Activated naive CD8-positive, alpha-beta T cell treated with anti-CD3 and anti-CD28 coated beads, Interleukin-2, amount 10 ng/mL, durations not matched to agents 7 days and 5 days (primary cell): Measurements from ENCODE around the gene ITPR3. TPM values are rescaled to one million over a fixed set of nuclear protein-coding genes. Genes with fewer than 3 reads are reported as not detected.
A peak's percentile ranks its signal among the peaks of the same experiment; 100 is the strongest.

ENCODE experiments used
- ATAC-seq: fragments of 150-1000 bp; cut with Tn5 transposase; one replicate; pipeline ENCODE4 v1.10.0; 2021; ENCODE audit warnings: low read depth, moderate library complexity
- POLR2A ChIA-PET: fragments of 350-600 bp; sonication (Branson Sonifier 250); formaldehyde crosslinking; loops from one replicate; lab custom pipeline; 2021; ENCODE audit warnings: antibody characterized with exemption; lab: Charles Lee
- DNase-seq: peaks from one replicate; pipeline ENCODE4 v3.0.0; 2021
- H3K27ac Mint-ChIP-seq: one replicate; pipeline ENCODE4 v1.8.0; 2022; ENCODE audit warnings: mild to moderate bottlenecking, mixed read lengths
- H3K27me3 Mint-ChIP-seq: one replicate; pipeline ENCODE4 v1.8.0; 2022; ENCODE audit warnings: mild to moderate bottlenecking, moderate library complexity, mixed read lengths
- H3K36me3 Mint-ChIP-seq: one replicate; pipeline ENCODE4 v1.8.0; 2021; ENCODE audit warnings: mild to moderate bottlenecking, mixed read lengths
- H3K4me1 Mint-ChIP-seq: one replicate; pipeline ENCODE4 v1.8.0; 2021; ENCODE audit warnings: mixed read lengths
- H3K4me3 Mint-ChIP-seq: one replicate; pipeline ENCODE4 v1.8.0; 2022; ENCODE audit warnings: mild to moderate bottlenecking, moderate library complexity, mixed read lengths
- H3K9me3 Mint-ChIP-seq: one replicate; pipeline ENCODE4 v1.8.0; 2021; ENCODE audit warnings: mixed read lengths
- total RNA-seq, 2 experiments: library from RNA; stranded (reverse); gene quantifications; one replicate each; pipeline ENCODE4 v1.2.3, GENCODE V29; 2021

ITPR3 gene
- total RNA-seq, 2 experiments from 2014 or later, result 61.4 to 61.8 TPM

- POLR2A ChIA-PET, result no interaction called here
- ATAC-seq, result no peak
- Mint-ChIP-seq H3K27ac (no peak overlapping the region), H3K27me3 (no peaks in the 10 kb centered on the region), H3K9me3 (no peaks in the 10 kb centered on the region), H3K36me3 (no peaks in the 10 kb centered on the region), H3K4me3 (no peak overlapping the region), H3K4me1 (no peaks in the 10 kb centered on the region)
- no peak for DNase-seq
These were observed 116.3 kb downstream of the ITPR3 start for GRCh38 chr6:33737267-33738026.

- Mint-ChIP-seq H3K4me1 (no peaks in the 10 kb centered on the region), H3K9me3 (no peaks in the 10 kb centered on the region), H3K27ac (no peak overlapping the region), H3K4me3 (no peak overlapping the region), H3K27me3 (peaks cover 6% of the 10 kb centered on the region), H3K36me3 (no peaks in the 10 kb centered on the region)
- POLR2A ChIA-PET, result no interaction called here
- ATAC-seq (no peak), DNase-seq (no peak)
These were observed 117.0 kb downstream of the ITPR3 start for GRCh38 chr6:33738153-33738552.

DNA sequence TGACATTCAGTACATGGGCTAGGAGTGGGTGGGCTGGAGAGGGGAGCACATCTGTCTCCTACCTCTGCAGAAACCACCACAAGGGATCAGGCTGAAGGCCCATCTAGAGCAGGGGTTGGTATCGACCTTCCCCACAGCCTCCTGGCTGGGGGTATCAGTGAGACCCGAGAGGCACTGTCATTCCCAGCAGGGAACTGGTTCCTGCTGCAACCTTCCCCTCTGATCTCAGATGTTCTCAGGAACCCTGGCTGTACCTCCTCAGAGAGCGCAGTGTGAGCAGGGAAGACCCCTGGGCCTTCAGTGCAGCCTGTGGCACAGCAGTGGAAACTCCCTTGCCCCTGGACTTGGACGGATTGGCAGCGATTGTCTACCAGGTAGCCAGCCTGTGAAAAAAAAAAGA is 117.8 kb downstream of the ITPR3 start:
- no peak overlapping the region for H3K27ac Mint-ChIP-seq

GRCh38 chr6:33739571-33739970 is 118.4 kb downstream of the ITPR3 start:
- H3K27ac Mint-ChIP-seq, result no peak overlapping the region
- POLR2A ChIA-PET, result no interaction called here

More for the DNA sequence above, 117.8 kb downstream of the ITPR3 start:
- ATAC-seq (no peak), DNase-seq (no peak)
- Mint-ChIP-seq H3K36me3 (no peaks in the 10 kb centered on the region), H3K27me3 (peaks cover 13% of the 10 kb centered on the region), H3K4me3 (no peak overlapping the region), H3K9me3 (no peaks in the 10 kb centered on the region), H3K4me1 (no peaks in the 10 kb centered on the region)
- POLR2A ChIA-PET, result no interaction called here

GRCh38 chr6:33740204-33740608 is 119.1 kb downstream of the ITPR3 start:
- POLR2A ChIA-PET, result no interaction called here
- no peaks in the 10 kb centered on the region for H3K36me3 Mint-ChIP-seq
- ATAC-seq (no peak), DNase-seq (no peak)
- H3K4me3 Mint-ChIP-seq, result no peak overlapping the region
- H3K27ac Mint-ChIP-seq, result no peak overlapping the region
- no peaks in the 10 kb centered on the region for H3K4me1 Mint-ChIP-seq
- H3K27me3 Mint-ChIP-seq, result peaks cover 17% of the 10 kb centered on the region
- H3K9me3 Mint-ChIP-seq, result no peaks in the 10 kb centered on the region

More at GRCh38 chr6:33739571-33739970, 118.4 kb downstream of the ITPR3 start:
- DNase-seq, result no peak
- Mint-ChIP-seq H3K4me1 (no peaks in the 10 kb centered on the region), H3K27me3 (peaks cover 17% of the 10 kb centered on the region), H3K9me3 (no peaks in the 10 kb centered on the region), H3K4me3 (no peak overlapping the region), H3K36me3 (no peaks in the 10 kb centered on the region)
- no peak for ATAC-seq

DNA sequence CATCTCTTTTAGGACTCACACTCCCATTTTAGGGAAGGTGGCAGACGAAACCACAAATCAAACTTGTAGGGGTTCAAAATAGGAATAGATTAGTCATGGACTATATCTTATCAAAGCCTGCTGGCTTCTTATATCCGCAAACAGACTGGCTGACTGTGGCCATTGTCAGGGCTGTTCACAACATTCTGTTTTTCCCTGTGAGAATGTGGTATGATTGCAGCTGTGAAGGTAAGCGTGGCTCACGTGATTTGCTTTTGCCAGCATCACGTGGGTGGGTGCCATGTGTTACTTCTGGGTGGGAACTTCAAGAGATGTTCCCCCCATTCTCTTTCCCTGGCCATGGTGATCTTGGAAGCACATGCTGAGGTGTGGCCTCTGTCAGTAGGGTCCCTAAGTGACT is 119.7 kb downstream of the ITPR3 start:
- POLR2A ChIA-PET, result no interaction called here
- Mint-ChIP-seq H3K4me3 (no peak overlapping the region), H3K27ac (no peak overlapping the region), H3K27me3 (peaks cover 19% of the 10 kb centered on the region), H3K36me3 (no peaks in the 10 kb centered on the region), H3K4me1 (no peaks in the 10 kb centered on the region), H3K9me3 (no peaks in the 10 kb centered on the region)
- DNase-seq, result no peak
- no peak for ATAC-seq

DNA sequence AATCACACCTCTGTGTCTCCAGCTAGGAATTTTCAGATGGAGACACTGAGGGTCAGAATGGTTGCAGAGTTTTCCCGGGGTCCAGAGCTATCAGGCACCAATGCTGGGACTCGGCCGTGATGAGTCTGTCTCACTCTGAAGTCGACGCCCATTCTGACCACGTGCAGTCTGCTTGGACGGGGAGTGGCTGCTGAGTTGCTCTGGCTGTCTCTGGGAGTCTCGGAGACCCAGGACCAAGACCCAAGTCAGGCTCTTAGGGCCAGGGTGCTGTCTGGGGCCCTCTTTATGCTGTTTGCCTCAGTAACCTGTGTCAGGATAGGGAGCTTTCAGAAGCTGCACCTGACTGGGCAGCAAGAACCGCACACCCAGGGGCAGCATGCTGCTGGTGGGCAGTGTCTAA is 121.0 kb downstream of the ITPR3 start:
- POLR2A ChIA-PET, result no interaction called here
- H3K4me1 Mint-ChIP-seq, result no peaks in the 10 kb centered on the region
- H3K36me3 Mint-ChIP-seq, result no peaks in the 10 kb centered on the region
- H3K4me3 Mint-ChIP-seq, result no peak overlapping the region
- H3K27ac Mint-ChIP-seq, result no peak overlapping the region
- H3K27me3 Mint-ChIP-seq, result peaks cover 19% of the 10 kb centered on the region
- ATAC-seq, result no peak
- no peak for DNase-seq
- H3K9me3 Mint-ChIP-seq, result no peaks in the 10 kb centered on the region

DNA sequence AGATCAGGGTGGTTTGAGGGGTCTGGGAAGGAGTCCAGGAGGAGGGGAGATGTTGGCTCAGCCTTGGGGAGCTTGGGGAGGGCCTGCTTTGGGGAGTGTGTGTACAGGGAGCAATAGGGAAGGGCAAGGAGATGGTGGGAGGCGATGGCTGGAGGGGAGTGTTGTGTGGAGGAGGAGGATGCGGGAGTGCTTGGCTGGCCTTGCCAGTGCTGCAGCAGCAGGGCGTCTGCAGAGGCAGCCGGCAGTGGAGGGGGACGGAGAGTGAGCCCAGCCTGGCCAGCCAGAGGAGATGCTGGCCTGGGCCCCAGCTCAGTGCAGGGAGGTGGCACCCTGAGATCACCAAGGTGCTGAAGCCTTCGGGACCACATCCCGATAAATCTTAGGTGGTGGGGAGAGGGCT is 121.7 kb downstream of the ITPR3 start:
- Mint-ChIP-seq H3K4me1 (no peaks in the 10 kb centered on the region), H3K27ac (no peak overlapping the region), H3K27me3 (peaks cover 19% of the 10 kb centered on the region), H3K4me3 (no peak overlapping the region), H3K9me3 (no peaks in the 10 kb centered on the region), H3K36me3 (no peaks in the 10 kb centered on the region)
- POLR2A ChIA-PET, result no interaction called here
- ATAC-seq (no peak), DNase-seq (no peak)

GRCh38 chr6:33744001-33744848 is 123.1 kb downstream of the ITPR3 start:
- ATAC-seq, result peak; percentile 75
- POLR2A ChIA-PET, result no interaction called here
- Mint-ChIP-seq H3K27ac (no peak overlapping the region), H3K4me1 (no peaks in the 10 kb centered on the region), H3K27me3 (peaks cover 19% of the 10 kb centered on the region), H3K36me3 (no peaks in the 10 kb centered on the region), H3K9me3 (no peaks in the 10 kb centered on the region), H3K4me3 (no peak overlapping the region)
- DNase-seq, result peak; percentile 75

DNA sequence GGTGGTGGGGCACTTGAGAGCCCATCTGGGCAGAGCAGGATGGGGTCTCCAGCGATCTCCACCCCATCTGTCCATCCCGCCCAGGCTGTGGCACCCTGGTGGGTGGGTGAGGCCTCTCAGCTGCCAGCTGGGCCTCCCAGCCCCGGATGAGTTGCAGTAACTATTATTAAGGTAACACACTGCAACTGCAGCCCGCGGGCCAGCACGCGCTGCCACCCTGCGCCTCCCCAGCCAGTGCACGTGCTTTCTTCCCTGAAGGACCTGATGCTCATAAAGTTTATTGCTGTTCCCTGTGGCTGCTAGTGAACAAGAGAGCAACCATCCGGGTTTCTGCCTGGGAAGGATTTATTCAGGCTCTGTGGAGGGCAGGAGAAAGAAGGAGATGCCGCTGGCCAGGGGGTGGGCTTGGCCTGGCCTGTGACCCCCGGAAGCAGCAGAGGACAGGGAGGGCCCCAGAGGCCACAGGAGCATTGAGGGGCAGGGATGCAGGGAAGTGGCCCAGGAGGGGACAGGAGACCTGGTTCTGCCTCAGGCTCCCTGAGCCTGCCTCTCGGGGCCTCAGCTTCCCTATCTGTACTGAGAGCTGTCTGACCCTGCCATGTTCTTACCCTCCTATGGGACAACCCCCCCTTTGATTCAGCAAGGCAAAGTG is 123.9 kb downstream of the ITPR3 start:
- no peak overlapping the region for H3K27ac Mint-ChIP-seq
- no peaks in the 10 kb centered on the region for H3K9me3 Mint-ChIP-seq
- POLR2A ChIA-PET, result no interaction called here
- H3K4me1 Mint-ChIP-seq, result no peaks in the 10 kb centered on the region
- no peak overlapping the region for H3K4me3 Mint-ChIP-seq
- DNase-seq (no peak), ATAC-seq (no peak)
- no peaks in the 10 kb centered on the region for H3K36me3 Mint-ChIP-seq
- H3K27me3 Mint-ChIP-seq, result peaks cover 19% of the 10 kb centered on the region

GRCh38 chr6:33745548-33745947 is 124.4 kb downstream of the ITPR3 start:
- DNase-seq (no peak), ATAC-seq (no peak)
- H3K36me3 Mint-ChIP-seq, result no peaks in the 10 kb centered on the region
- no peaks in the 10 kb centered on the region for H3K9me3 Mint-ChIP-seq
- no peak overlapping the region for H3K27ac Mint-ChIP-seq
- no peak overlapping the region for H3K4me3 Mint-ChIP-seq
- H3K4me1 Mint-ChIP-seq, result no peaks in the 10 kb centered on the region
- H3K27me3 Mint-ChIP-seq, result peaks cover 19% of the 10 kb centered on the region
- POLR2A ChIA-PET, result interaction anchor here (0.6 to 1.2 kb wide), 2 partner anchors 35 to 446 kb away, joined by 5 to 8 read pairs; partner anchors contain the start of gene UQCC2
